ENCODE data around the gene CD38.
"Not testable (repeated sequence)": the region's sequence is repeated elsewhere in the genome, so short reads cannot be mapped to it uniquely, and the experiment has no call there.

GRCh38 chr4:15762460-15762859 is 15.7 kb upstream of the CD38 start:
- not testable (repeated sequence) for TF ChIP-seq CTCF (IDR thresholded peaks at IDR 0.05; ENCODE audit: low read depth, low read length, poor library complexity, severe bottlenecking); EZH2phosphoT487 (IDR thresholded peaks at IDR 0.05; ENCODE audit: borderline replicate concordance, low read length)

Measured in DOHH2 (cell line).